Bronchial epithelial cell (primary cell): ENCODE data around the gene IRX3. TPM values are rescaled to one million over a fixed set of nuclear protein-coding genes. Genes with fewer than 3 reads are reported as not detected.
A peak's percentile ranks its signal among the peaks of the same experiment; 100 is the strongest.

Source experiments
- DNase-seq: peaks from one replicate; pipeline ENCODE4 v3.0.0-alpha.2; 2010; ENCODE audit warnings: low read depth
- FAIRE-seq: peaks from 2 replicates; lab custom pipeline; 2011; peaks lifted over from hg19 to GRCh38; lab: Jason Lieb, UNC
- H3K27me3 ChIP-seq: 2 replicates; pipeline ENCODE4 v1.5.1; 2011; ENCODE audit warnings: low read length; ENCODE audit not compliant: control insufficient read depth, insufficient read depth
- H3K36me3 ChIP-seq: 2 replicates; pipeline ENCODE4 v1.5.1; 2011; ENCODE audit warnings: low read length; ENCODE audit not compliant: control insufficient read depth, insufficient read depth
- H3K4me3 ChIP-seq: 2 replicates; pipeline ENCODE4 v1.5.1; 2011; ENCODE audit warnings: mild to moderate bottlenecking, low read depth, low read length, control low read depth
- CTCF ChIP-seq: IDR thresholded peaks from 2 replicates; pipeline ENCODE4 v1.5.1; 2011; ENCODE audit warnings: mild to moderate bottlenecking, moderate library complexity, low read length, control low read depth, inconsistent platforms; ENCODE audit not compliant: insufficient read depth, severe bottlenecking
- total RNA-seq: library from RNA; depleted of rRNA; stranded (reverse); fragments of >200 nt; gene quantifications from 2 replicates; pipeline ENCODE4 v1.2.1, GENCODE V29; 2014

Gene IRX3
- total RNA-seq, 1 donor from 2014 or later, result 2.1 TPM

- FAIRE-seq (no peak), DNase-seq (no peak)
- H3K4me3 ChIP-seq, result no peak overlapping the region
- H3K27me3 ChIP-seq, result no peaks in the 10 kb centered on the region
- H3K36me3 ChIP-seq, result no peaks in the 10 kb centered on the region
- no peak for TF ChIP-seq CTCF
Observed at GRCh38 chr16:54268766-54269165, 17.8 kb downstream of the IRX3 start.

GRCh38 chr16:54268340-54268739 lies 18.2 kb downstream of the IRX3 start:
- Histone ChIP-seq H3K27me3 (no peaks in the 10 kb centered on the region), H3K36me3 (no peaks in the 10 kb centered on the region), H3K4me3 (no peak overlapping the region)
- TF ChIP-seq CTCF, result no peak
- no peak for DNase-seq
- FAIRE-seq, result no peak

GRCh38 chr16:54266363-54266955 lies 20.1 kb downstream of the IRX3 start:
- no peaks in the 10 kb centered on the region for H3K36me3 ChIP-seq
- peak; percentile 69 for DNase-seq
- no peak overlapping the region for H3K4me3 ChIP-seq
- H3K27me3 ChIP-seq, result no peaks in the 10 kb centered on the region
- FAIRE-seq, result no peak
- no peak for TF ChIP-seq CTCF

- DNase-seq (no peak), FAIRE-seq (peak; percentile 58)
- no peaks in the 10 kb centered on the region for H3K36me3 ChIP-seq
- H3K4me3 ChIP-seq, result no peak overlapping the region
- no peaks in the 10 kb centered on the region for H3K27me3 ChIP-seq
- TF ChIP-seq CTCF, result no peak
Observed at GRCh38 chr16:54265575-54266107, 20.9 kb downstream of the IRX3 start.

- TF ChIP-seq CTCF, result no peak
- H3K36me3 ChIP-seq, result no peaks in the 10 kb centered on the region
- FAIRE-seq, result no peak
- H3K27me3 ChIP-seq, result no peaks in the 10 kb centered on the region
- H3K4me3 ChIP-seq, result no peak overlapping the region
- no peak for DNase-seq
Observed at GRCh38 chr16:54253118-54253517, 33.5 kb downstream of the IRX3 start.
